Gastroesophageal sphincter (tissue), 4 donors: Measurements from ENCODE around the gene CNTNAP2. TPM values are rescaled to one million over a fixed set of nuclear protein-coding genes. Genes with fewer than 3 reads are reported as not detected.

Source experiments
- ATAC-seq: fragments of 150-250 bp; one replicate; pipeline ENCODE4 v1.9.1; 2016; ENCODE audit warnings: mild to moderate bottlenecking, moderate library complexity
- H3K27ac ChIP-seq, 4 donors: fragments of 200-600 bp; sonication (generic) in 3 of 4; 1 replicate in 3 of 4; 2 replicates in 1 of 4; pipeline ENCODE4 v1.5.1; 2016 to 2019
- H3K27me3 ChIP-seq: fragments of 200-600 bp; sonication (generic); one replicate; pipeline ENCODE4 v1.5.1; 2019
- H3K36me3 ChIP-seq, 2 donors: fragments of 200-600 bp; sonication (generic); one replicate each; pipeline ENCODE4 v1.5.1; 2019; ENCODE audit warnings: control low read depth in 1 of 2
- H3K4me1 ChIP-seq, 3 donors: fragments of 200-600 bp; sonication (generic); 1 replicate in 2 of 3; 2 replicates in 1 of 3; pipeline ENCODE4 v1.5.1; 2016 to 2019; ENCODE audit warnings: control low read depth in 2 of 3
- H3K4me3 ChIP-seq, 2 donors: fragments of 200-600 bp; sonication (generic); one replicate each; pipeline ENCODE4 v1.5.1; 2019; ENCODE audit warnings: mild to moderate bottlenecking in 1 of 2, moderate library complexity in 1 of 2
- H3K9me3 ChIP-seq, 3 donors: fragments of 200-600 bp; sonication (generic); one replicate each; pipeline ENCODE4 v1.5.1; 2017 to 2019; ENCODE audit warnings: control low read depth in 2 of 3
- CTCF ChIP-seq, 4 experiments: fragments of 200-600 bp in 2 of 4; fragments of 450-650 bp in 2 of 4; sonication (generic) in 1 of 4; IDR thresholded peaks; one replicate each; pipeline ENCODE4 v1.5.1; 2017 to 2019; ENCODE audit warnings: antibody characterized with exemption in 4 of 4, mild to moderate bottlenecking in 2 of 4, moderate library complexity in 2 of 4
- EP300 ChIP-seq: sonication (generic); formaldehyde crosslinking; IDR thresholded peaks from one replicate; pipeline ENCODE4 v1.6.1; 2017; ENCODE audit warnings: antibody characterized with exemption, mild to moderate bottlenecking
- POLR2A ChIP-seq, 2 donors: fragments of 450-650 bp; IDR thresholded peaks; one replicate each; pipeline ENCODE4 v1.6.1; 2017; ENCODE audit warnings: antibody characterized with exemption in 2 of 2, mild to moderate bottlenecking in 2 of 2, moderate library complexity in 1 of 2
- POLR2AphosphoS5 ChIP-seq: sonication (generic); formaldehyde crosslinking; IDR thresholded peaks from one replicate; pipeline ENCODE4 v1.6.1; 2017; ENCODE audit warnings: antibody characterized with exemption
- WGBS, 2 donors: methylation state at CpG; one replicate each; pipeline ENCODE4 v1.1.5; 2018; ENCODE audit warnings: low coverage in 1 of 2; 5-methylcytosine and 5-hydroxymethylcytosine counted together
- total RNA-seq, 4 donors: library from RNA; depleted of rRNA; stranded (reverse); fragments of >200 nt; gene quantifications; one replicate each; pipeline ENCODE4 v1.1.0, GENCODE V29; 2016

CNTNAP2 gene
- total RNA-seq, 4 donors from 2014 or later, result 1.5 to 8.9 (median 3.2) TPM

GRCh38 chr7:148242294-148242821 lies 2125.8 kb downstream of the CNTNAP2 start:
- TF ChIP-seq POLR2AphosphoS5, result no peak
- TF ChIP-seq CTCF (IDR thresholded peaks at IDR 0.05), result peak; percentile 62 to 81 (median 71)
- Histone ChIP-seq H3K36me3 (no peaks in the 10 kb centered on the region), H3K4me3 (peak overlapping the region in 1 of 2 donors; percentile 24), H3K27ac (peak overlapping the region in 2 of 4 donors; percentile 6 to 28), H3K9me3 (no peaks in the 10 kb centered on the region), H3K4me1 (peaks cover 0 to 14% (median 0%) of the 10 kb centered on the region in 3 donors), H3K27me3 (no peaks in the 10 kb centered on the region)
- ATAC-seq, result peak; percentile 69
- WGBS, 2 donors, result 4 to 5% methylated on average over 15 to 16 of the region's 17 CpGs

GRCh38 chr7:148245381-148245780 lies 2128.8 kb downstream of the CNTNAP2 start:
- H3K27me3 ChIP-seq, result peaks cover 7% of the 10 kb centered on the region
- ATAC-seq, result no peak
- no peaks in the 10 kb centered on the region for H3K9me3 ChIP-seq
- H3K4me3 ChIP-seq, result no peak overlapping the region
- 42 to 49% methylated on average over 5 to 7 of the region's 7 CpGs for WGBS, 2 donors
- TF ChIP-seq EP300 (no peak), POLR2A (IDR thresholded peaks at IDR 0.05) (no peak), POLR2AphosphoS5 (no peak), CTCF (IDR thresholded peaks at IDR 0.05) (no peak)
- peaks cover 0 to 14% (median 0%) of the 10 kb centered on the region in 3 donors for H3K4me1 ChIP-seq
- H3K36me3 ChIP-seq, result no peaks in the 10 kb centered on the region
- H3K27ac ChIP-seq, result no peak overlapping the region

GRCh38 chr7:148253629-148254028 lies 2137.0 kb downstream of the CNTNAP2 start:
- WGBS, 2 donors, result 87 to 100% methylated on average over 3 to 7 of the region's 7 CpGs
- ATAC-seq, result no peak

GRCh38 chr7:148255333-148255732 lies 2138.7 kb downstream of the CNTNAP2 start:
- peaks cover 0 to 18% (median 0%) of the 10 kb centered on the region in 3 donors for H3K9me3 ChIP-seq
- 26 to 28% methylated on average over 3 of the region's 3 CpGs for WGBS, 2 donors
- H3K4me3 ChIP-seq, result no peak overlapping the region
- TF ChIP-seq CTCF (IDR thresholded peaks at IDR 0.05), result peak in 1 of 4 experiments; percentile 18
- TF ChIP-seq POLR2A (IDR thresholded peaks at IDR 0.05), result no peak
- TF ChIP-seq EP300, result no peak
- TF ChIP-seq POLR2AphosphoS5, result no peak
- no peaks in the 10 kb centered on the region for H3K36me3 ChIP-seq
- no peaks in the 10 kb centered on the region for H3K27me3 ChIP-seq
- H3K4me1 ChIP-seq, result peaks cover 0 to 4% (median under 1%) of the 10 kb centered on the region in 3 donors
- ATAC-seq, result no peak
- H3K27ac ChIP-seq, result no peak overlapping the region

More at GRCh38 chr7:148253629-148254028, 2137.0 kb downstream of the CNTNAP2 start:
- Histone ChIP-seq H3K4me1 (no peaks in the 10 kb centered on the region), H3K36me3 (no peaks in the 10 kb centered on the region), H3K27me3 (no peaks in the 10 kb centered on the region), H3K9me3 (peaks cover 0 to 18% (median 0%) of the 10 kb centered on the region in 3 donors), H3K27ac (no peak overlapping the region), H3K4me3 (no peak overlapping the region)
- no peak for TF ChIP-seq POLR2AphosphoS5
- no peak for TF ChIP-seq CTCF (IDR thresholded peaks at IDR 0.05)
- TF ChIP-seq POLR2A (IDR thresholded peaks at IDR 0.05), result no peak
- TF ChIP-seq EP300, result no peak

GRCh38 chr7:148256433-148256832 lies 2139.8 kb downstream of the CNTNAP2 start:
- Histone ChIP-seq H3K27me3 (no peaks in the 10 kb centered on the region), H3K4me1 (peaks cover 0 to 15% (median 8%) of the 10 kb centered on the region in 3 donors), H3K9me3 (peaks cover 0 to 10% (median 0%) of the 10 kb centered on the region in 3 donors), H3K4me3 (no peak overlapping the region), H3K27ac (no peak overlapping the region), H3K36me3 (no peaks in the 10 kb centered on the region)
- 77 to 93% methylated on average over 3 to 5 of the region's 6 CpGs for WGBS, 2 donors
- no peak for TF ChIP-seq POLR2A (IDR thresholded peaks at IDR 0.05)
- no peak for TF ChIP-seq EP300
- TF ChIP-seq CTCF (IDR thresholded peaks at IDR 0.05), result no peak
- TF ChIP-seq POLR2AphosphoS5, result no peak
- no peak for ATAC-seq
